T follicular helper cell (primary cell): ENCODE measurements around the gene MGME1.

Experiments
- DNase-seq: peaks from one replicate; pipeline ENCODE4 v3.0.0-alpha.2; 2020; ENCODE audit warnings: low read depth
- total RNA-seq, 2 experiments: gene quantifications; one replicate each; lab custom pipeline; 2026; lab: John Stamatoyannopoulos, UW

Gene MGME1, protein sequence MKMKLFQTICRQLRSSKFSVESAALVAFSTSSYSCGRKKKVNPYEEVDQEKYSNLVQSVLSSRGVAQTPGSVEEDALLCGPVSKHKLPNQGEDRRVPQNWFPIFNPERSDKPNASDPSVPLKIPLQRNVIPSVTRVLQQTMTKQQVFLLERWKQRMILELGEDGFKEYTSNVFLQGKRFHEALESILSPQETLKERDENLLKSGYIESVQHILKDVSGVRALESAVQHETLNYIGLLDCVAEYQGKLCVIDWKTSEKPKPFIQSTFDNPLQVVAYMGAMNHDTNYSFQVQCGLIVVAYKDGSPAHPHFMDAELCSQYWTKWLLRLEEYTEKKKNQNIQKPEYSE
- 14.0 to 21.0 reads per million in 2 experiments for total RNA-seq

DNA sequence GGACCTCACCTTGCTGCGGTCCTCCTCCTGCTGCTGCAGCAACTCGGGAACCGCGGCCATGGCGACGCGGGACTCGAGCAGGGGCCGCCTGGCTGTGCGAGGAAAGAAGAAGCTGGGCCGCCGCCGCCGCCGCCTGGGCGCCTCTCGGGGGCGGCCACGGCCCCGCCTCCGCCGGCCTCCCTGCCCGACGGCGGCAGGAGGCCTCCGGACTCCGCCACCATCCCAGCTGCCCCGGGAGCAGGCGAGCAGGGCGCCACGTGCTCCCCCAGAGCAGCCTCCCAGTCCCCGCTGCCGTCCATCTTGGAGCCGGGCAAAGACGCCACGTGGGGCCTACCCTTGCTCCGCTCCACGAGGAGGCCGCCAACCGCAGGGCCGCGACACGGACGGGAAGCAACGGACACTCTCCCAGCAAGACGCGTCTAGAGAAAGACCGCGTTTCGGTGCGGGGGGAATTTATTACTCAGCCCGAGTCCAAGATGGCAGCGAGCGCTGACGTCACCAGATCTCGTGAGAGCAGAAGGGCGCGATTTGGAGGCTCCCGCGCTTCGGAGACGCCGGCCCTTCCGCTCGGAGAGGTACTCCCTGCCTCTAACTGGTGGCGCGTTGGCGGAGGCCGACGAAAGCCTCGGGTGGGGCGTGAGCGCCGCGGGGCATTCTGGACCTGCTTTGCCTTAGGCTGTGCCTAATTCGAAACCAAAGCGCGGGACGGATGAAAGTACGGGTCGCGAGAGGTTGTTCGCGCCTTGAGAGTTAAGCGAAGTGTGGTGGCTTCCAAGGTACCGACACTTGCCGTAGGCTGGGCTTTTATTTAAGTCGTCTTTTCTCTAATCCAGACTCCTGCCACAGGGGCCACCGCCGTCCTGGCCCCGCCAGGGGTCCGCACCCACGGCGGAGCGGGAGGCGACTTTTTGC lies at the start of gene MGME1, which contains the start of gene SNX5:
MGME1 (plus strand) TSS at position 653 of the 912 bp plus-strand sequence. CDS start 842 bp downstream, outside the sequence.
SNX5 (minus strand) TSS at position 429 of the 912 bp plus-strand sequence; CDS start at position 60, 369 bp downstream.
- DNase-seq: peak; percentile 98

DNA sequence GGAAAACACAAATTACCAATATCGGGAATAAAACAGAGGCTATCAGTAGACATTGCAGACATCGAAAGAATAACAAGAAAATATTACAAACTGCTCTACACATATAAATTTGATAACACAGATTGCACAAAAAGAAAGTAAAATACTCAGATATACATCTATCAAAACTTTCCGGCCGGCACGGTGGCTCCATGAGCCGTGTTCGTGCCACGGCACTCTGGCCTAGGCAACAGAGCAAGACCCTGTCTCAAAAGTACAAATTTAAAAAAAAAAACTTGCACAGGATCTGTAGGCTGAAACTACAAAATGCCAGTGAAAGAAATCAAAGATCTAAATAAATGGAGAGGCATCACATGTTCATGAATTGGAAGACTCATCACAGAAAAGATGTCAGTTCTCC lies 49.7 kb upstream of the MGME1 start:
- DNase-seq: no peak

DNA sequence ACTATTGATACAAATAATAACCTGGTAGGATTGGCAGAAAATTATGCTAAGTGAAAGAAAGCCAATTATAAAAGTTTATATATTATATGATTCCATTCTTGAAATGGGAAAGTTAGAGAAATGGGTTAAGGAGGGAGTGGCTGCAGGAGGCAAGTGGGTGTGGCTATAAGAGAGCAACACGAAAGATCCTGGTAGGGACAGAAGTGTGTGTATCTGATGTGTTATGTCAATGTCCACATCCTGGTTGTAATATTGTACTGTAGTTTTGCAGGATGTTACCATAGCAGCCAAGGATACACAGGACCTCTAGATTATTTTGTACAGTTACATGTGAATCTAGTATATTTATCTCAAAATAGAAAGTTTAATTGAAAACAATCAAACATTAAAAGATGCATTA lies 47.0 kb upstream of the MGME1 start:
- DNase-seq: no peak

DNA sequence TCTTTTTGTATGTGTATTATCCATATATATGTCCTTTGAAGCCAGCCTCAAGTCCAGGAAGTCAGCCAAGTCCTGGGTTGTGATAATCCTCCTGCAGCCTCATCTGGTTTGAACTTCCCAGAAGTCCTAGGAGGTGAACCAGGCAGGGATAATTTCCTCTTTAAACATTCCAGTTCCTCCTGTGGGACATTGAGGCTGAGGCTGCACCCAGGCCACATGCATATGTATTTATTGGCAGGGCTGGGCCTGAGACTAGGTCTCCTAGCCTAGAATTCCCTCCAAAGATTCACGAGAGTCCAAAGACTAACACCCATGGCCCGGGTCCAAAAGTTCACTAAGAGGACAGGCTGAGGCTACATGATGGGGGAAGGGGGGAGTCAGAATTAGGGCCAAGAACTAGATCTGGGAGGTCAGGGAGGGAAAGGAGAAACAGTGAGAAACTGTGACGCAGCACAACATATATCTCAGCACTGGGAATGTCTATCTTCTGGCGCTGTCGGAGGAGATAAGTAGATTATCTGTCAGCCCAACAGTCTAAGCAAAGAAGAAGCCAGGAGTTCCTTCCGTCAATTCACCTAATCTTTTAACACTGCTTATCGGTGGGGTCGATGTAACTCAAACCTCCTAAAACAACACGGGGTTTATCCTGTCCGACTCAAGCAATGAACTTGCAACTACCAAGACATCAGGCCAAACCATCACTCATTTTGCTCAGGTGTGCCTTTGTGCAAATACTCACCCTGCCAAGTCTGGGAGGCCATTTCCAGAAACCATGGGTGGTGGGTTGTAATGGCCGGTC lies 43.5 kb upstream of the MGME1 start:
- no peak for DNase-seq

DNA sequence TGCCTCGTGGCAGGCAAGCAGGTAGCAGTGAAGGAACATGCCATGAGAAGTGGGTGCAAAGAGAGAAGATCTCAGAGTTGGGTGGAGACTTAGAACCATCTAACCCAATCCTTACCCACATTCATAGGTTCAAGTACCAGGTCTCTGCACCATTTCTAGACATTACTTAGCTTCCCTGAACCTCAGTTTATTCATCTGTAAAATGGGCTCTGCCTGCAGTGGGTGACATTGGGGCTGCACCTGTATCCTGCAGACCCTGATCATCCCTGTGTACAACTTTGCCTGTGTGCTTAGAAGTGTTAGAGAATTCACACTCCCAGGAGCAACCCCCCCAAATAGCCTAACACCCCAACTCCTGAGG lies 42.9 kb upstream of the MGME1 start:
- no peak for DNase-seq

DNA sequence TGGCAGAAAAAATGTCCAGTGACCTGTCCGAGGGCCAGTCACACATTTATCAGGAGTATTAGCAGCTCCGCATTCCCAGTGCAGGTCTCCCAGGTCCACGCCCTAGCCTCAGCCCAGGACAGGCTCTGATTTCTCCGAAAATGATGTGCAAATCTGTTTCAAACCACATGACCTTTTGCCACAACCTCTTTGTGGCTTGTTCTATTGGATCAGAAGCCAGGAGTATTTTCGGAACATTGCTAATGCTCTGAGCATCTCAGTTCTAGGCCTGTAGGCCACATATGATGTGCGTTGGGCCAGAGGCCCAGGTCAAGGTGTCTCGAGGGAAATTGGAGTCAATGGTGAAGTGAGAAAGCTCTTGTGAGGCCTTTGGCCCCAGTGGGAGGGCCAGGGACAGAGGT lies 40.6 kb upstream of the MGME1 start:
- DNase-seq: no peak

DNA sequence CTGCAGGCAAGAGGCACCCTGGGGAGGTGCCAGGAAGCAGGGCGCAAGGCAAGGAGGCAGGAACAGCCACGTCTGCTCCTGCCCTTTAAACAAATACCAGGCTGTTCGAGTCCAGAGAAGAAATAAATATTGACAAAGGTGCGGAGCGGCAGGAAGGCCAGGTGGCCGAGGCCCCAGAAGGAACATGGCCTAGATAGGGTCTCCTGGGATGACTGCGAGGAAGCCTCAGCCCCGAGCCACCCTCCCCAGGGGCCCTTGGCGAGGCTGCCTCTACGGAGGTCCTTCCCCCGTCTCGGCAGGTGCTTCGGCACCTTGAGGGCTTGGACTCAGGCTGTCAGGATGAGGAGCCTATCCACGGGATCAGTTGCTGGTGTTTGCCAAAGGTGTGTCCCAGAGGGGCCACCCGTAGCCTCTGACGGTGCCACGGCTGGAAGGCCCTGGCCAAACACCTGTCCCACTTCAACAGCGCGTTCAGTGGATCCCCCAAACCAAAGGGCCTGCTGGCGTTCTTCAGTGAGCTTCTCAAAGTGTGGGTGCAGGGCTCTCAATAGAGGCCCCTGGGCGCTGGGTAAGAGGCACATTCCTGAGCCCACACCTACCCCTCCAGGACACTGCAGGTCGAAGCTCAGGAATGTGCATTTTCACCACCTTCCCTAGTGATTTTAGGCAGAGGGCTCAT lies 40.0 kb upstream of the MGME1 start:
- DNase-seq: no peak

DNA sequence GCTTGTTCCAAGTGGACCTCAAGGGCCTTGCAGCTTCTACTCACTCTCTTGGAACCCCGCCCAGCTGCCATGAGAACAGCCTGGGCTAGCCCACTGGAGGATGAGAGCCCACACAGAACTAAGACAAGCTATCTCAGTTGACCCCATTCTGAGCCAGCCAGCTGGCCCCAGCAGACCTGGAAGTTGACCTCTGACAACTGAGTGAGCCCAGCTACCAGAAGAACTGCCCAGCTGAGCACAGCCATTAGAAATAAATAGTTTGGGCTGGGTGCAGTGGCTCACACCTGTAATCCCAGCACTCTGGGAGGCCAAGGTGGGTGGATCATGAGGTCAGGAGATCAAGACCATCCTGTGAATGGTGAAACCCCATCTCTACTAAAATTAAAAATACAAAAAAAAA lies 37.3 kb upstream of the MGME1 start:
- no peak for DNase-seq

DNA sequence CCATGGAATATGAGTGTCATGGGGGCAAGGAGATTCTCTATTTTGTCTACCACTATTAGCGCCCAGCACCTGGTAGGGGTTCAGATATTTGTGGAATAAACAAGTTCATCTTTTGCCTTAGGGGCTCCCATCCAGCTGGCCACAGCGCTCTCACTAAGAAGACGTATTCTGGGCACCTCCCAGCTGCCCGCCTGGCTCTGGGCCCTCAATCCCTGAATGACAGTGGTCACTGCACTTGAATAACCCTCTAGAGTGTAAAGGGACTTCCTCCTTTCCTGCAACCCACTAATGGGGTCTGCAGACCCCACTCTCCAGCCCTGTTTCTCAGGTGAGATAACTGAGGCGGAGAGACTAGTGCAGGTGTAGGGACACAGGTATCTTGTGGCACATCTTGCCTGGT lies 36.4 kb upstream of the MGME1 start:
- DNase-seq: no peak

DNA sequence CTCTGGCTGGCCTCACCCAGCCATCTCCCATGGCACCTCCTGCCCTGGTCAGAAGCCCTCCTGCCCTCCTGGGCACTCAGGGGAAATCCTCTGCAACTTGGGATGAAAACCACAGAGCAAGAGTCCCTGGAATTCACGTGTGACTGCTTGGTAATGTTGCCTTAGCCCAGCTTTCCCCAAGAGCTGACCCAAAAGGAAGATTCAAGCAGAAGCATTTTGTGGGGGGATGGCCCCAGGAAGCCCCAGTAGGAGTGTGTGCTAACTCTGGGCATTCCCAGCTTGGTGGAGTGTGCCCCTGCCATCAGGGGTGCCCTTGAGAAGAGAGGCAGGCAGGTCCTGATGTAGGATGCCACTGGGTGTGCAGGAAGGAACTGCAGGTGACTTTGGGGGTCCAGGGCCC lies 35.7 kb upstream of the MGME1 start:
- DNase-seq: no peak

DNA sequence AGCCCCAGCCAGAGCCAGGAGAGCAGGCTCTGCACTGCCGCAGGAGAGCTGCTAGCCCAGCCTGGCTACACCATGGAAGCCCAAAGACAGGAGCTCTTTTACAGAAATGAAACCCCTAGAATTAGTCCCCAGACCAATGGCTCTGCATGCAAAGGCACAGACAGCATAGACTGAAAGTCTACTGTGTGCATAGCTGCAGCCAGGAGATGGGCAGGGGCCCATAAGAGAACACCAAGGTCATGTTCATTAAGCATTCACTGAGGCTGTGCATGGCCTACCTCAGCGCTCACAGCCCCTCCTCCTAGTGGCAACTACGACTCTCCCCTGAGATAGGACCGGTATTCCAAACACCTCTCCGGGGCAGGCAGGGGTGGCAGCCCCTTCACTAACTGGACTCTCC lies 35.1 kb upstream of the MGME1 start:
- DNase-seq: no peak

DNA sequence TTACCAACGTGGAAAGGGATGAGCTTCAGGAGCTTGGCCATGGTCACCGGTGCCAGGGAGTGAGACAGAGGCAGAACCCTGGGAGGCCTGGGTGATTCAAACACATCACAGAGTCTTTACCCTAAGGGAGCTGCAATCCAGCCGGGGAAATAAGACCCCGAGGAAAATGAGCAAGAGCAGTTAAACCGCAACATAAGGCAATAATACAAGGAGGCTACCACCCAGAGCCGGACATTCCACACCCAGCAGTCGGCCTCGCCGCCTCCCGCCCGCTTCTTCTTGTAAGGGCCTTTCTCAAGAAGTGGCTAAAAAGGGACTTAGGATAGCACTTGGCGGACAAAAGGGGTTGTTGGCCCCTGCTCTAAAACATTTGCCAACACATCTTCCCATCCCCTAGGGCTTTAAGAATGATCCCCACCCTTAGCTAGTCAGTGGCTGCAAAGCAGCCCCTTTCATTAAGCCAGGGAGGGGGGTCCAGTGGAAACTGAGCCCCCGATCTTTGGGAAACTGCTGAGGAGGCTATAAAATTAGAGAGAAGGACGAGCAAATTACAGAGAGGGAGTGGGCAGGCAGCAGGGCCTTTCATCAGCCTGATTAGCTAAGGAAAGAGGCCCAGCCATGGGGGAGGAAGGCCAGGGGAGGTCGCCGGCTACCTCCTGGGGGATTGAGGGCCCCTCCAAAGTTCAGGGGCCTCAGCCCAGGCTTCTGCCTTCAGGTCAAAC lies 34.5 kb upstream of the MGME1 start:
- no peak for DNase-seq

DNA sequence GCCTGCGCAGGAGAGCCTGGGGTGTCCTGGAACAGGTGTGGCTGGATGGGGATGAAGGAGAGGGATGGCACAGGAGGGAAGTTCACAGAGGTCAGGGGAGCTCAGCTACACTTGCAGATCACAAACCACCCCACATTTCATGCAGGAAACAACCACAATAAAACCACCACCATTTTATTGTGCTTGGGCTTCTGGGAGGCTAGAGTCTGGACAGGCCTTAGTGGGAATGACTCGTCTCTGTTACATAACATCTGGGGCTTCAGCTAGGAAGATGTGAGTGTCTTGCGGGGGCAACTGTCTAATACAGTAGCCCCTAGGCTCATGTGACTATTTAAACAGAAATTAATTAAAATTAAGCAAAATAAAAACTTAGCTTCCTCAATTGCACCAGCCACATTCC lies 33.6 kb upstream of the MGME1 start:
- DNase-seq: no peak

DNA sequence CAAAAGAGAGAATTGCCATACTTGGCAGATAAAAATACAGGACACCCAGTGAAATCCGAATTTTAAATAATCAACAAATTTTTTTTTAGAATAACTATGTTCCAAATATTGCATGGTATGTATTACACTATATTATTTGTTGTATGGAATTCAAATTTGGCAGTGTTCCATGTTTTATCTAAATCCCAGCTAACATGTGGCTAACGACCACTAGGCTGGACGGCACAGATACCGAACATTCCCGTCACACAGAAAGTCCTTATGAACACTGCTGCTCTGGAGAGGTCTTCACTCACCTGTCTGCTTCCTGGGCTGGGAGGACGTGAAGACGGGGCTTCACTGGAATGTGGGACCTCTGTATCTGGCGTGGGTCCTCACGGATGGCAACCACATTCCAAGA lies 33.1 kb upstream of the MGME1 start:
- no peak for DNase-seq

DNA sequence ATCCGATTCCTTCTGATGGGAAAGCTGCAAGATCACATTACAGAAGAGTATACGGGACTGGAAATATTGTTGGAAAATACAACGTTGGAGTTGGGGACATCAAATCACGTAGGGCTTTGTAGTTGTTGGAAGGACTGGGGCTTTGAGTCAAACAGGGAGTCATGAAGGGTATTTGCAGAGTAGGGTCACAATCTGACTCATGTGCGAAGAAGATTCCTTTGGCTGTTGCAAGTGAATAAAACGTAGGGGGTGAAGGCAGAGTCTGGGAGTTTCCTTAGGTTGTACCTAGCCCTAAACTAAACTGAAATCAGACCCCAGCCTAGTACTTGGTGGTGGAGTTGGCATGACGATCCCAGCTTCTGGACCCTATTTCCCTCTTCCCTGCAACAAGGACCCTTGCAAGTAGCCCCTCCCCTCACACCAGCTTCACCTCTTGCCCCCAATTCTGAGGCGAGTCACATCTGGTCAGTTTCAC lies 32.5 kb upstream of the MGME1 start:
- DNase-seq: no peak

DNA sequence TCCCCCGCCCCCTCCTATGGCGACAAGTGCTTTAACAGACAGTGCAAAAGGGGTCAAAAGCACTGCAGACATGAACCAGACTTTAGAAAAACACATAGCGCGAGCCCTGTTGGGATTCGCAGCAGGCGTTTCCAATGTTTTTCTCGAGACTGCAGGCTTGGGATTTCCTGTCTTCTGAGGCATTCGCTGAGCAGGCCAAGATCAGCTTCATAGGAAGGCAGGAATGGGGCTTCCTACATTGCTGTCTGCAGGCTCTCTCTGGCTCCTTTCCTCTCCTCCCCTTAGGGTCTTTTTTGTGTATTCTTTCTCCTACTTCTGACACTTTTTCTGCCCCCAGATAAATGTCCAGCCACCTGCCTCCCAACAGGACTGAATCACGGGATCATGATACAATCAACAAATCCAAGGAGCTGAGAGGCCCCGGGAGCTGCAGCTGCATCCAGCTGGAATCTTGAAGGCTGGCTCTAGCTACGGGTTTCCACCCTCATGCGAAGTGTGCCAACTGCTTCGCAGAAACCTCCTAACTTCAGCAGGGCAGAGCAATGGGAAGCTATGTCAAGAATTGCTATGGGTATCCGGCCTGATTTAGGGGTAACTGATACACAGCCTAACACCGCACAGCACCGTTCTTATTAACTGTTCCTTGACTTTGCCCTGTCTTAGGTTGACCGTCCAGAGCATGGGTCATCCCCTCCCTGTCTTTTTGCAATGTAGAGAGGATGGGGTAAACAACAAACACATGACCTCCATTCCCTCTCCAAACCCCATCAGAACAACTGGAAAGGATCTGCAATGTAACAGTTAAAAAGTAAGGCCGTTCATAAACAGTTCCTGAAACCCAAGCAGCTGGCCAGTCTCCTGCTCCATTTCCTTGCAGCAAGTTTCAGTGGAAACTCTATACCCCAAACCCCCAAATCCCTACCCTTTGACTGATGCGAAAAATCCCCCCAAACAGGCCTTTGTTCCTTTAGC lies 31.8 kb upstream of the MGME1 start:
- DNase-seq: no peak

DNA sequence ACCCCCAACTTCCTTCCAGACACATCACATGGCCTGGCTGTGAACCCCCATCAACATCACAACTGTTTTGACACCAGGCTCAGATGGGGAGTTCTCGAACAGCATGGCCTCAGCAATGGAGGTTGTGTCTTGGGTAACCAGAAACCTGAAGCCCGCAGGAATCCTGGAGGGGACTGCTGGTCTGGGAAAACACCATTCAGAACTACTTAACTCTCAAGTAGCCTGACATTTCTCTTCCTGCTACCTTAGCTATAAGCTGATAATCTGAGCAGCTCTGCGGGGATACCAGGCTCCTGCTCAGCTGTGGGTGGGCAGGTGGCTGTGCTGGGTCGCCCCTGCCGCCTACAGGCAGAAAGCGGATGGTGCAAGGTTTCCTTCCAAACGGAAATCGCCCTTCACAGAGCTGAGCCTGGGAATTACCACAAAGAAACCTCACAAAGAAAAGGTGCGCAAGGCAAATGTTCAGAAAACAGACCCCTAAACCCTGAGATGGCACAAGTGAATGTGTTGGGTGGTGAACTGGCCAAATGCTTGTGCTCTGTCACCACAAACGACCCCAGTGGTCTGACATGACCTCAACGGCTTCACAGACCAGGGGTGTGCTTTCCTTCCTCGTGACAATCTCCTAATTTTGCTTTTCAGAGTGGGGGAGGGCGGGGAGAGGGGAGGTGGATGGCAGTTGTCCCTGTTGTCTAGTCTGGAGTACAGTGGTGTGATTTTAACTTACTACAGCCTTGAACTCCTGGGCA lies 29.8 kb upstream of the MGME1 start:
- DNase-seq: peak; percentile 21

DNA sequence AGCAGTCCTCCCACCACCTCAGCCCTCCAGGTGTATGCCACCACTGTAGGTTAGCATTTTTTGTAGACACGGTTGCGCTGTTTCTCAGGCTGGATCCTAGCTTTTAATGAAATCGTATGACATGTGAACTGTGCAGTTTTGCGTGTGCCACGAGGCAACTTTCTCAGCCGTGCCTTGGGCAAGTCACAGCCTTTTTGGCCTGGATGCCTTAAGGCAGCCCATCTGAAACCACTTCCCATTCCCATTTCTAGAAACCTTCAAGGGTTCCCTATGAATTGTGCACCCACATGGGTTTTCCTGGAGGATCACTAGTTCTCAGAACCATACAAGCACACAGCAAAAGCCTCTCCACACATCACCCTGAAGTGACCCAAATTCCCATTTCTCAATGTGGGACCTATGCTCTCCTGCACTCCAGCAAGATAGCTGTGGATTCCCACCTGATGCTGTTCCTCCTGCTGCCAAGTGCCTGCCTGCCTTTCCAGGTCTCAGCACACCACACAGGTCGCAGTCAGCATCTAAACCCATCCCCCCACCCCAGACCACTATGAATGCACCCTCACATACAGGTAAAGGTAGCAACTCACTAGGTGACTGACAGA lies 29.1 kb upstream of the MGME1 start:
- no peak for DNase-seq
